OCI-M1 (cell line): ENCODE measurements around the gene KLRG1.

ENCODE experiments used
- DNase-seq: peaks from one replicate; lab custom pipeline; 2025; lab: John Stamatoyannopoulos, UW

Gene KLRG1

GRCh38 chr12:8989413-8989812 lies at the start of gene KLRG1:
Gene KLRG1, plus strand, starts transcription at chr12:8989546. Its CDS starts 90 bp downstream, at chr12:8989636.
- DNase-seq: peak; percentile 35

- no peak for DNase-seq
These were observed 47.5 kb upstream of the KLRG1 start for GRCh38 chr12:8941691-8942478.

DNA sequence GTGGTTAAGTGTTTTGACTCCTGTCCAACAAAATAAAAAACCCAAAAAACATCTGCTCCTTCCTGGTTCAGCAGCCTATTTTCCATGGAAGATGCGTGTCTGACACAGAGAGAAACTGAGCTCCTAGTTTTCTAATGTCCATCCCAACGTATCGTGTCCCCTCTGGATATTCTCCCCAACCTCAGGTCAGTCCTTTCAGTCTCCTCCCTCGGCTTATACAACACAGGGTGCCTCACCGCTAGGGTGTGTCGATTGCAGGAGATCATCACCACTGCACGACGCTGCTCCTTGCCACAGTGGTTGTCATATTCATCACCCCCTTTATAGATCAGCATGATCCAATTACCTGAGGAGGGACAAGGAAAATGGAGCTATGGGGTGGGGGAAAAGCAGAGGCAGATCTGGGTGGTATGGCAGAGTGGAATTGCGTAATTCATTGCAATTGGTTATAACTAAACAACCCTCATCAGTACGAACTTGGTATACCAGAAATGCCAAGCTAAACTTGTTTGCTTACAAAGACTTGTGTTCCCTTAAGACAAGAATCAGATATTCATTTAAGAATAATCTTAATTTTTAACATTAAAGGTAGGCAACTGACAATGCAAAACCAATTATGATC lies 45.7 kb upstream of the KLRG1 start:
- no peak for DNase-seq

DNA sequence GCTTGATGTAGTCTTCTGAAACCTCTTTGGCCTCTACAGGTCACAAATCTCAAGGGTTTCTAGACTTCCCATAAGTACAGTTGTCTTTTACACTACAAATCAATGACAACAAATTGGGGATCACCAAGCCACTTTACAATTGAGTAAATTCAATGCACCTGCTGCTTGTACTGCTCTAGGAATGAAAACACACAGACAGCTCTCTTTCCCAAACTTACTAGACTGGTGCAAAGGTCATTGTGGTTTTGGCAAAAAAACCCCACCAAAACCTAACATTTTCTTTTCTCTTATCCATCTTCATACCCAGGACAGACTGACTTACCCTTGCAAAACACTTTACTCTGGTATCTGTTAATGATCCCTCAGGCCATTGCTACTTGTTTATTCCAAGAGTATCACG lies 42.6 kb upstream of the KLRG1 start:
- no peak for DNase-seq

- DNase-seq: peak; percentile 26
These were observed 41.6 kb upstream of the KLRG1 start for GRCh38 chr12:8947737-8948136.

DNA sequence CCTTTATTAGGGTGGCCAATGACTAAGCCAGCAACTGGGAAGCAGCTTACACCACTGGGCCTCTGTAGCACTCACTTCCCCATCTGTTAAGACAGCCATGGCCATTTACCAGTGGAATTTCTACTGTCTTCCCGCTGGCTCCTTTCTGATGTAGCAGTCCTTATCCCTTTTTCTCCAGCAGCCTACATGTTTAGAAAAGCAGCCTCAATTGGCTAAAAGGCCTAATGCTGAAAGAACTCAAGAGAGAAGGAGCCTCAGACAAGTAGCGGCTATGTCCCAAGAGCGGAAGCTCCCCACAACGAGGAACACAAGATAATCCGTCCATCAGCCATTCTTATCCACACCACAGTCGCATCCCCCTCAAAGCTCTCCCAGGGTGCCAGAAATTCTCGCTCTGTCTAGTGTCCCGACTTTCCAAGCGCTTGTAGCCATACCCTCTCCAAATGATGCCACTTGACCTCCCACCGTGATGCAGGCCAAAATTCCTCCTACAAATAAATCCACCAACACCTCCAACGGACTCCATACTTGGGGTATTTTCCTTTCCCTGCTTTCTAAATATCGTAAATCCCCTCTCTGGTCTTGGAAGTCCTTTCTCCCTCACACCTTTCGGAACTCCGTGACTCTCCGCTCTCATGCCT lies 40.5 kb upstream of the KLRG1 start:
- peak; percentile 70 for DNase-seq

- peak; percentile 100 for DNase-seq
These were observed 39.8 kb upstream of the KLRG1 start, which contains the start of gene M6PR for GRCh38 chr12:8949342-8950220. Gene M6PR, minus strand, starts transcription at chr12:8949645. Its CDS starts 3,241 bp downstream, at chr12:8946404.

DNA sequence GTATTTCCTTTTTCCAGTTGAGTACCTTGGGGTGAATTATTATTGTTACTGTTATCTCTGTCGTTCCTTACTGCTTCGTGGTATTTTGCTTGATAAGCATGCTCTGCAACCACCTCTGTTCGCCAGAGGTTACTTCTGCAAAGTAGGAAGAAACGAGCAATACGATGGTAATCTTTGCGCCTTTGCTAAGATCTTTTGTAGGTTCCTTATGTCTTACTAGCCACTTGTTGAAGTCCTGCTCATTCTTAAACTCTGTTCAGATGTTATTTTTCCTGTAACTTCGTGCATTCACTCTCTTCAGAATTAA lies 39.2 kb upstream of the KLRG1 start:
- DNase-seq: no peak

- peak; percentile 85 for DNase-seq
These were observed 38.5 kb upstream of the KLRG1 start for GRCh38 chr12:8950702-8951478.

- no peak for DNase-seq
These were observed 37.6 kb upstream of the KLRG1 start for GRCh38 chr12:8951744-8952143.

DNA sequence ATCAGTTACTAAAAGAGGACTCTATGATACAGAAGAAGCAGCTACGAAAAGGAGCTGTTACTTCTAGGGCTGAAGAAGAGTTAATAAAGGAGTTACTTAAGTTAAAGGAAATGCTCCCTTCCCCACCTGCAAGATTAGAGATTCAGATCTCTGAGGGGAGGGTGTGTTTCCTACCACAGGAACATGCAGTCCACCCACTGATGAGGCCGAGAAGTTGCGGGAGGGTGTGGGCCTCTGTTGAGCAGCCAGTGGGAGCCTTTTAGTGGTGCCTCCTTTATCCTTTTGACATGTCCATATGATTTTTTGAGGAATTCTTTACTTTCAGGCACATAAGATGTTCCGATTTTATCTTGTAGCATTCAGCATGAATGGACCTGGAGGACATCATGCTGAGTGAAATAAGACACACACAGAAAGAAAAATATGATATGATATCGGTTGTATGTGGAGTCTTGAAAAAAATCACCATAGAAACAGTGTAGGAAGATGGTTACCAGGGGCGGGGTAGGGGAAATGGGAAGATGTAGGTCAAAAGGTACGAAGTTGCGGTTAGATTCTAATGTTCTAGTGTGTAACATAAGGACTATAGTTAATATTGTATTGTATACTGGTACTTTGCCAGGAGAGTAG lies 35.5 kb upstream of the KLRG1 start:
- DNase-seq: no peak

GRCh38 chr12:8956073-8956472 lies 33.3 kb upstream of the KLRG1 start:
- DNase-seq: no peak

DNA sequence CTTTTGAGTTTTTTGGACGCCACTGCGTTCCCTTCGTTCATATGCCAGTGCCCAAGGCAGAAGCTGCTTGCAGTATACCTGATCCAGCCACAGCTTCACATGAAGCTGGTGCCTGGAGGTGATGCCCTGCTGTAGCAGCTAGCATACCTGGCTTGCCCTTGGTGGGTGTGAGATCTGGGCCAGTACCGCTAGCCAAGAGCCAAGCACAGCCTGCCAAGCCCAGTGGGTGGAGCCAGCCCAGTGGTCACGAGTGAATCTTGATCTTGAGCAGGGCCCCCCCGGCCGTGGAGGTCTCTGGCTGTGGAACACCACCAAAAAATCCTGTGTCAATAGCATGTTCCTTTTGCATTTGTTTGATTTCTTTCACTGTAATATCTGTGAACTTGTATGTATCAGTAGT lies 32.6 kb upstream of the KLRG1 start:
- no peak for DNase-seq

DNA sequence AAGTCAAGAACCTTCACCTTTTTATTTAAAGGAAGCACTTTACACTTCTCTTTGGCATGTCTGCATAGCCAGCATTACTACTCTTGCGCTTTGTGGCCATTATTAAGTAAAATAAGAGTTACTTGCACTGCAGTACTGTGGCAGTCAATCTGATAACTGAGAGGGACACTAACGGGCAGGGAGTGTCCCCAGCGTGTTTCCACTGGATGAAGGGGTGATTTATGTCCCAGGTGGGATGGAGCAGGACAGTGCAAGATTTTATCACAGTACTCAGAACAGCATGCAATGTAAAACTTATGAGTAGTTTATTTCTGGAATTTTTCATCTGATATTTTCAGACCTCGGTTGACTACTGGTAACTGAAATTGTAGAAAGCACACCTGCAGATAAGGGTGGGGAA lies 31.8 kb upstream of the KLRG1 start:
- DNase-seq: no peak

DNA sequence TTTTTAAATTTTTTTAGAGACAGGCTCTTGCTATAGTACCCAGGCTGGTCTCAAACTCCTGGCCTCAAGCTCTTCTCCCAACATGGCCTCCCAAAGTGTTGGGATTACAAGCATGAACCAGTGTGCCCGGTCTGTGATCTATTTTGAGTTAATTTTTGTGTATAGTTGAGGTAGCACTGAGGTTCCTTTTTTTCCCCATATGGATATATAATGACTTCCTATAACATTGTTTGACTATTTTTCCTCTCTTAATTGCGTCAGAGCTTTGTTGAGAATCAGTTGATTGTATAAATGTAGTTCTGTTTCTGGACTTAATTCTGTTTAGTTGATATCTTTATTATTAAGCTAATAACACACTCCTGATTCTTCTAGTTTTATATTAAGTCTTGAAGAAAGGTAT lies 31.3 kb upstream of the KLRG1 start:
- DNase-seq: peak; percentile 28

DNA sequence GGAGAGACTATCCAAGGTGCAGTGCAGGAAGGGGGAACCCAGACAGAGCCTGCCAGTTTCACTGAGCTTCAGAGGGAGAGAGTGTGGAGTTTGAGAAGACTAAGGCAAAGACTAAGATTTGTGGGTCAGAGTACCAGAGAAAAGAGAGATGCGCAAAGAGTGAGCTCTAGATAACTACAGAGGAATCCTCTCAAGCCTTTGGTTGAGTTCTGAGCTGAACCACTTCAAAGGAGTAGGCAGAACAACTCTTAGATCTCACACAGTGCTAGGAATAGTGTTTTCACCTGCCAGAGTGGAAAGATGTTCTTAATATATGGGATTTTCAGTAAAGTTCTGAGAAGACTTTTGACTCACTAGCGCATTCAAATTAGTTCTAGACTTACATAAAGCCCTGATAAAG lies 29.2 kb upstream of the KLRG1 start:
- no peak for DNase-seq

- DNase-seq: no peak
These were observed 20.6 kb upstream of the KLRG1 start for GRCh38 chr12:8968761-8969160.

DNA sequence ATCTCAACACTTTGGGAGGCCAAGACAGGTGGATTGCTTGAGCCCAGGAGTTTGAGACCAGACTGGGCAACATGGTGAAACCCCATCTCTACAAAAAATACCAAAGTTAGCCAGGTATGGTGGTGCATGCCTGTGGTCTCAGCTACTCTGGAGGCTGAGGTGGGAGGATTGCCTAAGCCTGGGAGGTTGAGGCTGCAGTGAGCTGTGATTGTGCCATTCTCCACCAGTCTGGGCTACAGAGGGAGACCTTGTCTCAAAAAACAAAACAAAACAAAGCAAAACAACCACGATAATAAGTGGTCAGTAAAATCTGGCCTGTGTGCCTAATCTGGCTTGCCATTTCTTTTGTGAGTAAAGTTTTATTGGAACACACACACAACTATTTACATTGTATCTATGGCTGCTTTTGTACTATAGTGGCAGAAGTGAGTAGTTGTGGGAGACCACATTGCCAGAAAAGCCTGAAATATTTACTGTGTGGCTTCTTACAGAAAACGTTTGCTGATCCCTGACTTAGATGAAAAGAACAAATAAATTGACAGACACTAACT lies 19.4 kb upstream of the KLRG1 start:
- no peak for DNase-seq

DNA sequence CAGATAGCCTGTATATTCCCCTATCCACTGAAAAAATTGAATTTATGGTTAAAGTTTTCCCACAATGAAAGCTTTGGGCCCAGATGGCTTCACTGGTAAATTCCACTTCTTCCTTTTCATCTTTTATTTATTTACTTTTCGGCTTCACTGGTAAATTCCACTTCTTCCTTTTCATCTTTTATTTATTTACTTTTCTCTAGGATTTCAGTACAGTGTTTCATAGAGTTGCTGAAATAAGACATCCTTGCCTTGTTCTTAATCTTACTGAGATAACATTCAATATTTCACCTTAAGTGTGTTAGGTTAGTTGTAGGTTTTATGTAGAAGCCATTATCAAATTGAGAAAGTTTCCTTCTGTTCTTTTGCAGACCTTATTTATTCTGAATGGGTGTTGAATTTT lies 18.9 kb upstream of the KLRG1 start:
- DNase-seq: no peak

GRCh38 chr12:8980137-8980536 lies 9.2 kb upstream of the KLRG1 start:
- no peak for DNase-seq
